Skeletal muscle tissue (tissue), 4 donors: ENCODE results near the gene CPZ. TPM values are rescaled to one million over a fixed set of nuclear protein-coding genes. Genes with fewer than 3 reads are reported as not detected.
"Not testable (repeated sequence)": the region's sequence is repeated elsewhere in the genome, so short reads cannot be mapped to it uniquely, and the experiment has no call there.

Experiments
- H3K27ac ChIP-seq: one replicate; pipeline ENCODE4 v1.7.0; 2013; ENCODE audit warnings: mild to moderate bottlenecking, low read depth, low read length, inconsistent platforms
- H3K27me3 ChIP-seq, 3 donors: one replicate each; pipeline ENCODE4 v1.7.0; 2013; ENCODE audit warnings: low read length in 3 of 3; ENCODE audit not compliant: control insufficient read depth in 3 of 3, insufficient read depth in 3 of 3
- H3K36me3 ChIP-seq, 3 donors: one replicate each; pipeline ENCODE4 v1.7.0; 2013; ENCODE audit warnings: low read length in 3 of 3; ENCODE audit not compliant: control insufficient read depth in 3 of 3, insufficient read depth in 3 of 3
- H3K4me1 ChIP-seq, 3 donors: one replicate each; pipeline ENCODE4 v1.7.0; 2013; ENCODE audit warnings: low read length in 3 of 3, mild to moderate bottlenecking in 3 of 3; ENCODE audit not compliant: control insufficient read depth in 3 of 3, insufficient read depth in 3 of 3
- H3K4me3 ChIP-seq, 3 donors: one replicate each; pipeline ENCODE4 v1.7.0; 2013; ENCODE audit warnings: low read length in 3 of 3
- H3K9ac ChIP-seq, 3 donors: one replicate each; pipeline ENCODE4 v1.7.0; 2013; ENCODE audit warnings: low read length in 3 of 3, mild to moderate bottlenecking in 3 of 3, moderate library complexity in 2 of 3, low read depth in 1 of 3
- H3K9me3 ChIP-seq, 3 donors: one replicate each; pipeline ENCODE4 v1.7.0; 2013; ENCODE audit warnings: low read length in 3 of 3; ENCODE audit not compliant: control insufficient read depth in 3 of 3
- total RNA-seq: library from RNA; depleted of rRNA; stranded (reverse); fragments of >200 nt; gene quantifications from one replicate; pipeline ENCODE4 v1.2.3, GENCODE V29; 2014
- donor health status: Osteomylitis.

Gene CPZ
- total RNA-seq, 1 donor from 2014 or later, result 11.5 TPM

DNA sequence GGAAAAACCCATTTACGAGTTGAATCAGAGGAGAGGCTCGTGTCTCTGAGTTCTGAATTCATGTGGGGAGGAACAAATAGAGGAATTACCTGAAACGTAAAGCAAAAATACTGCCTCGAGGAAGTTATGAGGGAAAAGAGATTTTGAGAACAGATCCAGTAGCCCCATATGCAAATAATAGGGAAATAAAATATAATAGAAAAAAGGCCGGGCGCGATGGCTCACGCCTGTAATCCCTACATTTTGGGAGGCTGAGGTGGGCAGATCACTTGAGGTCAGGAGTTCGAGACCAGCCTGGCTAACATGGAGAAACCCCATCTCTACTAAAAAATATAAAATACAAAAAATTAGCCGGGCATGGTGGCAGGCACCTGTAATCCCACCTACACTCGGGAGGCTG lies 42.2 kb downstream of the CPZ start:
- not testable (repeated sequence) for H3K27me3 ChIP-seq, H3K27ac ChIP-seq, H3K9me3 ChIP-seq, H3K9ac ChIP-seq, H3K36me3 ChIP-seq, H3K4me3 ChIP-seq, H3K4me1 ChIP-seq

DNA sequence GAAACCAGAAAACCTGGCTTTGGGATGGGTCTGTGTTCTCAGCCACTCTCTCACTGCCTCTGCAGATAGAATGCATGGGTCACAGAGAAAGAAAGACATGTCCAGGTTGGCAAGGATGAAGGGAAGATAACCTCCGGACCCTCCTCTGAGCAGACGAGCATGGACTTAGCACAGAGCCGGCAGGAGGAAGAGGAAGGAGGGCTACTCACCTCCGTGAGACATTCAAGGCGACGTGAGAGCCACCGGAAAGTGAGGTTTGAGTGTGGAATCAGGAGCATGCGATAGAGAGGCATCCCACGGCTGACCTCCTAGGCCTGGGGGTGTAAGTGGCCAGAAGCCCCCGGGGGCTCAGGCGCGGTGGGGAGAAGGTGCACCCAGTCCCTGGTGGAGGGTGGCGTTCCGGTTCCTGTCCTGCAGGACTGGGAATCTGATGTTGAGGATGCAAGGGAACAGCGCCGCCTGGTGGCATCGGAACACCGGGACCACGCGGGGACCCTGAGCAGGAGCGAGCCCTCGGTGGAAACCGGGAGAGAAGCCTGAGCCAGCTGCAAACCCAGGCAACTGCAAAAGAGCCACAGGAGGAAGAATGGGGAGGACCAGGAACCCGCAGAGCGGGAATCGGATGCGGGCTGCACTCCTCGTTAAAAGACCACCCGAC lies 43.5 kb downstream of the CPZ start:
- not testable (repeated sequence) for H3K9me3 ChIP-seq, H3K36me3 ChIP-seq, H3K4me1 ChIP-seq, H3K27me3 ChIP-seq, H3K27ac ChIP-seq, H3K4me3 ChIP-seq, H3K9ac ChIP-seq

DNA sequence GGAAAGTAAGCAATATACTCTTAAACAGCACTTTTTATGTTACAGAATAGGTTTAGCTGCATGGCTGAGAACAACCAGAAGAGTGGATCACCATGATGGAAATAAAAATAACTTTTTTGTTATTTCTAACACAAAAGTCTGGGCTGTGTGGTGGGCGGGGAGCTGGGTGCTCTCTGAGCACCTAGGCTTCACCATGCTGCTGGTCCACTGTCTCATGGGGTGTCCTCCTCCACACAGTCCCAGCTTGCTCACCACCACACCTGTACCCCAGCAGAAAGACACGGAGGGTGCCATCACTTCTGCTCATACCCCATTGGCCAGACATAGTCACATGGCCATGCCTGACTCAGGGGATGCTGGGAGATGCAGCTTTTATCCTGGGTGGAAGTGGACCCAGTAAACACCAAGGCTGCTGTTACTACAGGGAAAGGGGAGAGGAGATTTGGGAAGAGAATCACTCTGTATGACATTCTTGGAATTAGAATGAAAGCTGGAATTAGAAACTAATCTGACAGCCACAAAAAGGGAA lies 45.0 kb downstream of the CPZ start:
- H3K27me3 ChIP-seq, result peaks cover 4 to 9% (median 4%) of the 10 kb centered on the region in 3 donors
- H3K9me3 ChIP-seq, result no peaks in the 10 kb centered on the region
- H3K4me1 ChIP-seq, result no peaks in the 10 kb centered on the region
- H3K4me3 ChIP-seq, result no peak overlapping the region
- H3K9ac ChIP-seq, result no peak overlapping the region
- no peak overlapping the region for H3K27ac ChIP-seq
- H3K36me3 ChIP-seq, result no peaks in the 10 kb centered on the region

GRCh38 chr4:8639021-8639420 lies 46.5 kb downstream of the CPZ start:
- H3K9ac ChIP-seq, result no peak overlapping the region
- H3K27me3 ChIP-seq, result peaks cover 4 to 9% (median 4%) of the 10 kb centered on the region in 3 donors
- no peak overlapping the region for H3K4me3 ChIP-seq
- no peak overlapping the region for H3K27ac ChIP-seq
- H3K36me3 ChIP-seq, result no peaks in the 10 kb centered on the region
- H3K4me1 ChIP-seq, result no peaks in the 10 kb centered on the region
- no peaks in the 10 kb centered on the region for H3K9me3 ChIP-seq

GRCh38 chr4:8639777-8640720 lies 47.5 kb downstream of the CPZ start:
- H3K9ac ChIP-seq, result no peak overlapping the region
- no peaks in the 10 kb centered on the region for H3K9me3 ChIP-seq
- H3K4me3 ChIP-seq, result no peak overlapping the region
- H3K27me3 ChIP-seq, result peaks cover 4 to 13% (median 4%) of the 10 kb centered on the region in 3 donors
- no peaks in the 10 kb centered on the region for H3K36me3 ChIP-seq
- no peaks in the 10 kb centered on the region for H3K4me1 ChIP-seq
- H3K27ac ChIP-seq, result no peak overlapping the region

DNA sequence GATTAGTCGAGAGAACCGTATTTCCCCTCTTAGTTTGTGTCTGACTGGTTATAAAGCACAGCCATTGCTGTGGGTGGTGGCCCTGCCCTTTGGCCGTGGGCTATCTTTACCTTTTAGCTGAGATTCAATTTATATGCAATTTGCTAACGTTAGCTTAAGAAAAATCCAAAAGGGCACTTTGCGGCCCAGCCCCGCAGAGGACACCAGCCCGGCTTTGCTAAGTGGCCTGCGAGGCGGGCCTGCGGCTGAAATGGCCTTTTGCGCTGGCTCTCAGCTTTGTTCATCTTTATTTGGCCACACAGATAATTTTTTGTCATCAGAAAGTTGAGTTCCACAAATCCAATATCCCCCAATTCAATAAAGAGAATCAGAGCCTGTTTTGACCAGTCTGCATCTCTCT lies 48.3 kb downstream of the CPZ start:
- no peaks in the 10 kb centered on the region for H3K9me3 ChIP-seq
- H3K9ac ChIP-seq, result no peak overlapping the region
- no peaks in the 10 kb centered on the region for H3K36me3 ChIP-seq
- no peak overlapping the region for H3K4me3 ChIP-seq
- H3K27me3 ChIP-seq, result peaks cover 6 to 18% (median 10%) of the 10 kb centered on the region in 3 donors
- H3K27ac ChIP-seq, result no peak overlapping the region
- no peaks in the 10 kb centered on the region for H3K4me1 ChIP-seq

GRCh38 chr4:8641256-8641655 lies 48.7 kb downstream of the CPZ start:
- H3K4me1 ChIP-seq, result no peaks in the 10 kb centered on the region
- no peak overlapping the region for H3K9ac ChIP-seq
- H3K27ac ChIP-seq, result no peak overlapping the region
- H3K27me3 ChIP-seq, result peaks cover 6 to 18% (median 12%) of the 10 kb centered on the region in 3 donors
- no peaks in the 10 kb centered on the region for H3K9me3 ChIP-seq
- H3K36me3 ChIP-seq, result no peaks in the 10 kb centered on the region
- H3K4me3 ChIP-seq, result no peak overlapping the region

DNA sequence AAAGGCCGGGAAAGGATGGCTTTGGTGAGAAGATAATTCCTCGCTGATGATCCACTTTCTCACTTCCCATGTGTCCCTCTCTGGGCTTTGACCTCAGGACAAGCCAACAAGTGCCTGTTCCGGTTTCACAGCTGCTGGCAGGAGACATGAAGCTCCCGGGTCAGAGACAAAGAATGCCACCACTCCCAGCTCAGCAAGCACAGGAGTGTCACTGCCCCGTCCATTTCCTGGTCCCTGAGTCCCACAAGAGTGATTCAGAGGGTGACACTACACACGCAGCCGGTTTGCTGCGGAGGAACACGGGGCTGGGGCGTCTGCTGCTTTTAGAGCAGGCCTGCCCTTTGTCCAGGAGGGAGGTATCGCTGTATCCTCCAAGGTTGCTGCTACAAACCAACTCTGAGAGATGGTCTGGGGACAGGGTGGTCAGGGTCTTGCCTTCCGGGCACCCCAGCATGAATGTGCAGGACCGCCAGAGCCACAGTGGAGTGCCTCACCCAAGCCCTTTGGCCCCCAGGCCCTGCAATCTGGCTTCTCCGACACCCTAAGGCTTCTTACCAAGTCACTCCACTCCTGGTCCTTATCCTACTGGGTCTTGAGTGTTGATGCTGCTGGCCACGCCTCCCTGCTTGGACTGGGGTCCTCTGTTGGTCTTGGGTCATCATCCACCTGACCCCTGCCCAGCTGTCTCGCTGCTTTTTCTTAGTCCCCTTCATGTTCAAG lies 49.5 kb downstream of the CPZ start:
- Histone ChIP-seq H3K36me3 (no peaks in the 10 kb centered on the region), H3K4me3 (no peak overlapping the region), H3K27me3 (peaks cover 6 to 21% (median 12%) of the 10 kb centered on the region in 3 donors), H3K9me3 (no peaks in the 10 kb centered on the region), H3K9ac (no peak overlapping the region), H3K27ac (no peak overlapping the region), H3K4me1 (no peaks in the 10 kb centered on the region)

DNA sequence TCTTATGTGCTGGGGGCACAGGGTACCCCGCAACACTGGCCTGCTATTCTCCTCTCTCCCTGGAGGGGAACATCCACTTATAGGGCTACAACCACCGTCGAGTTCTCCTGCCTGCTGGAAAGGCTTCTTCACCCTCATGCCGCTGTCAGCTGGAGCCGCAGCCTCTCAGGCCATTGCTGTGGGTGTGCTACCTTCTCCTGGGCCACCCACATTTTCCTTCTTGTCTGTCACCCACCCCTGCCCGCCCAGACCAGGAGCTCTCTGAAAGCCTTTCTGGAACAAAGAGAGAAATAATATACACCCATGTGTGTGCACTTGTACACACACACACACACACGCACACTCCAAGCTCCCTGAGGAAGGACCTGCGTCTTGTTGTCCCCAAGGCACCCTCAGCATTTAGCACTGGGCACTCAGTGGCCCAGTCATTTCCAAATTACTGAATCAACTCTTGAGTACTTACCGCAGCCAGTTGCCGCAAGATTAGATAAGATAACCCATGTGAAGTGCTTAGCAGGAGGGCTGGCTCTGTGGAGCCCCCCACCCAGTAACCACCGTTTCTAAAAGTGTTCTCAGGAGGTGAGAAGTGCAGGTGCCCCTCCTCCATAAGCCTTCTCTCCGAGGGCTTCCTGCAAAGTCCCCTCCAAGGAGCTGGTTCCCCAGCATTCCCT lies 50.2 kb downstream of the CPZ start:
- Histone ChIP-seq H3K27ac (no peak overlapping the region), H3K9me3 (no peaks in the 10 kb centered on the region), H3K4me3 (no peak overlapping the region), H3K36me3 (no peaks in the 10 kb centered on the region), H3K4me1 (no peaks in the 10 kb centered on the region), H3K27me3 (peaks cover 6 to 21% (median 15%) of the 10 kb centered on the region in 3 donors), H3K9ac (no peak overlapping the region)
